ENCODE results near the gene ABCA13.

The ABCA13 gene

GRCh38 chr7:48252995-48253394 lies 81.7 kb downstream of the ABCA13 start:
- no peak for TF ChIP-seq CTCF (IDR thresholded peaks at IDR 0.05; ENCODE audit: insufficient read depth, low read depth, low read length, missing control alignments)
- H3K4me3 ChIP-seq (ENCODE audit: low read length) = no peak overlapping the region
- no peak for DNase-seq (ENCODE audit: low read depth)

GRCh38 chr7:48255046-48255445 lies 83.8 kb downstream of the ABCA13 start:
- no peak overlapping the region for H3K4me3 ChIP-seq (ENCODE audit: low read length)
- peak; percentile 77 for DNase-seq (ENCODE audit: low read depth)
- no peak for TF ChIP-seq CTCF (IDR thresholded peaks at IDR 0.05; ENCODE audit: insufficient read depth, low read depth, low read length, missing control alignments)

- no peak overlapping the region for H3K4me3 ChIP-seq (ENCODE audit: low read length)
- no peak for DNase-seq (ENCODE audit: low read depth)
- no peak for TF ChIP-seq CTCF (IDR thresholded peaks at IDR 0.05; ENCODE audit: insufficient read depth, low read depth, low read length, missing control alignments)
Observed at GRCh38 chr7:48259463-48260280, 88.4 kb downstream of the ABCA13 start.

GRCh38 chr7:48261696-48262095 lies 90.4 kb downstream of the ABCA13 start:
- H3K4me3 ChIP-seq (ENCODE audit: low read length) = no peak overlapping the region
- TF ChIP-seq CTCF (IDR thresholded peaks at IDR 0.05; ENCODE audit: insufficient read depth, low read depth, low read length, missing control alignments) = no peak
- no peak for DNase-seq (ENCODE audit: low read depth)

GRCh38 chr7:48262606-48263310 lies 91.5 kb downstream of the ABCA13 start:
- no peak for DNase-seq (ENCODE audit: low read depth)
- TF ChIP-seq CTCF (IDR thresholded peaks at IDR 0.05; ENCODE audit: insufficient read depth, low read depth, low read length, missing control alignments) = no peak
- H3K4me3 ChIP-seq (ENCODE audit: low read length) = no peak overlapping the region

GRCh38 chr7:48263311-48263650 lies 92.0 kb downstream of the ABCA13 start:
- no peak for DNase-seq (ENCODE audit: low read depth)
- no peak for TF ChIP-seq CTCF (IDR thresholded peaks at IDR 0.05; ENCODE audit: insufficient read depth, low read depth, low read length, missing control alignments)

More at GRCh38 chr7:48263311-48263650, 92.0 kb downstream of the ABCA13 start:
- no peak overlapping the region for H3K4me3 ChIP-seq (ENCODE audit: low read length)

Data from epithelial cell of esophagus (primary cell).